ENCODE data around the gene HOXB8. TPM values are rescaled to one million over a fixed set of nuclear protein-coding genes. Genes with fewer than 3 reads are reported as not detected.

The HOXB8 gene
- total RNA-seq, 2 experiments from 2014 or later = not detected

GRCh38 chr17:48621410-48622392, 6.6 kb upstream of the HOXB8 start:
- peaks cover 92% of the 10 kb centered on the region for H3K27me3 Mint-ChIP-seq
- H3K4me1 Mint-ChIP-seq = peaks cover 20% of the 10 kb centered on the region
- no peaks in the 10 kb centered on the region for H3K36me3 Mint-ChIP-seq
- no peak for DNase-seq
- H3K27ac Mint-ChIP-seq = no peak overlapping the region
- no peak overlapping the region for H3K4me3 Mint-ChIP-seq
- no peaks in the 10 kb centered on the region for H3K9me3 Mint-ChIP-seq

- Mint-ChIP-seq H3K9me3 (no peaks in the 10 kb centered on the region), H3K4me1 (peaks cover 19% of the 10 kb centered on the region), H3K36me3 (no peaks in the 10 kb centered on the region), H3K27ac (no peak overlapping the region), H3K4me3 (no peak overlapping the region), H3K27me3 (peaks cover 93% of the 10 kb centered on the region)
- DNase-seq = no peak
Observed at GRCh38 chr17:48620461-48621139, 5.5 kb upstream of the HOXB8 start.

- Mint-ChIP-seq H3K27ac (no peak overlapping the region), H3K4me3 (peak overlapping the region; percentile 4), H3K4me1 (peaks cover 24% of the 10 kb centered on the region), H3K36me3 (no peaks in the 10 kb centered on the region), H3K27me3 (peaks cover 97% of the 10 kb centered on the region), H3K9me3 (no peaks in the 10 kb centered on the region)
- DNase-seq = no peak
Observed at GRCh38 chr17:48619826-48620449, 4.8 kb upstream of the HOXB8 start.

- peaks cover 35% of the 10 kb centered on the region for H3K4me1 Mint-ChIP-seq
- no peaks in the 10 kb centered on the region for H3K9me3 Mint-ChIP-seq
- H3K27ac Mint-ChIP-seq = no peak overlapping the region
- peak overlapping the region; percentile 41 for H3K4me3 Mint-ChIP-seq
- peaks cover 99% of the 10 kb centered on the region for H3K27me3 Mint-ChIP-seq
- no peaks in the 10 kb centered on the region for H3K36me3 Mint-ChIP-seq
- peak; percentile 80 for DNase-seq
Observed at GRCh38 chr17:48618256-48618896, 3.3 kb upstream of the HOXB8 start.

- DNase-seq = no peak
- H3K36me3 Mint-ChIP-seq = no peaks in the 10 kb centered on the region
- H3K4me1 Mint-ChIP-seq = peaks cover 39% of the 10 kb centered on the region
- H3K9me3 Mint-ChIP-seq = no peaks in the 10 kb centered on the region
- H3K4me3 Mint-ChIP-seq = no peak overlapping the region
- peaks cover 97% of the 10 kb centered on the region for H3K27me3 Mint-ChIP-seq
- no peak overlapping the region for H3K27ac Mint-ChIP-seq
Observed at GRCh38 chr17:48617471-48618255, 2.6 kb upstream of the HOXB8 start.

- no peak for DNase-seq
- H3K4me1 Mint-ChIP-seq = peaks cover 44% of the 10 kb centered on the region
- H3K27me3 Mint-ChIP-seq = peaks cover 98% of the 10 kb centered on the region
- H3K27ac Mint-ChIP-seq = no peak overlapping the region
- H3K9me3 Mint-ChIP-seq = no peaks in the 10 kb centered on the region
- H3K4me3 Mint-ChIP-seq = no peak overlapping the region
- H3K36me3 Mint-ChIP-seq = no peaks in the 10 kb centered on the region
Observed at GRCh38 chr17:48616717-48617470, 1.8 kb upstream of the HOXB8 start.

- H3K27me3 Mint-ChIP-seq = peaks cover 98% of the 10 kb centered on the region
- H3K27ac Mint-ChIP-seq = no peak overlapping the region
- no peak for DNase-seq
- H3K36me3 Mint-ChIP-seq = no peaks in the 10 kb centered on the region
- no peaks in the 10 kb centered on the region for H3K9me3 Mint-ChIP-seq
- H3K4me1 Mint-ChIP-seq = peaks cover 51% of the 10 kb centered on the region
- H3K4me3 Mint-ChIP-seq = no peak overlapping the region
Observed at GRCh38 chr17:48615963-48616716, 1.0 kb upstream of the HOXB8 start.

- no peak overlapping the region for H3K27ac Mint-ChIP-seq
- no peaks in the 10 kb centered on the region for H3K9me3 Mint-ChIP-seq
- no peak for DNase-seq
- H3K4me1 Mint-ChIP-seq = peaks cover 51% of the 10 kb centered on the region
- no peaks in the 10 kb centered on the region for H3K36me3 Mint-ChIP-seq
- peak overlapping the region; percentile 40 for H3K4me3 Mint-ChIP-seq
- peaks cover 92% of the 10 kb centered on the region for H3K27me3 Mint-ChIP-seq
Observed at GRCh38 chr17:48613862-48614694, 1.0 kb downstream of the HOXB8 start.

- peak overlapping the region; percentile 73 for H3K4me3 Mint-ChIP-seq
- peaks cover 92% of the 10 kb centered on the region for H3K27me3 Mint-ChIP-seq
- H3K4me1 Mint-ChIP-seq = peaks cover 43% of the 10 kb centered on the region
- no peaks in the 10 kb centered on the region for H3K36me3 Mint-ChIP-seq
- H3K9me3 Mint-ChIP-seq = no peaks in the 10 kb centered on the region
- peak; percentile 55 for DNase-seq
- no peak overlapping the region for H3K27ac Mint-ChIP-seq
Observed at GRCh38 chr17:48612854-48613691, 2.0 kb downstream of the HOXB8 start.

GRCh38 chr17:48612456-48612853, 2.6 kb downstream of the HOXB8 start:
- H3K27me3 Mint-ChIP-seq = peaks cover 92% of the 10 kb centered on the region
- no peak overlapping the region for H3K27ac Mint-ChIP-seq
- DNase-seq = no peak
- H3K36me3 Mint-ChIP-seq = no peaks in the 10 kb centered on the region
- H3K9me3 Mint-ChIP-seq = no peaks in the 10 kb centered on the region
- peak overlapping the region; percentile 71 for H3K4me3 Mint-ChIP-seq
- peaks cover 43% of the 10 kb centered on the region for H3K4me1 Mint-ChIP-seq

- no peak for DNase-seq
- Mint-ChIP-seq H3K27ac (no peak overlapping the region), H3K4me1 (peaks cover 40% of the 10 kb centered on the region), H3K4me3 (peak overlapping the region; percentile 89), H3K9me3 (no peaks in the 10 kb centered on the region), H3K27me3 (peaks cover 92% of the 10 kb centered on the region), H3K36me3 (no peaks in the 10 kb centered on the region)
Observed at GRCh38 chr17:48611681-48612455, 3.2 kb downstream of the HOXB8 start.

All from activated naive CD8-positive, alpha-beta T cell treated with anti-CD3 and anti-CD28 coated beads for 36 hours (primary cell).